EL (cell line): Measurements from ENCODE around the gene KLHL21.
A peak's percentile ranks its signal among the peaks of the same experiment; 100 is the strongest.

Source experiments
- DNase-seq: peaks from one replicate; pipeline ENCODE4 v3.0.0-alpha.2; 2016

KLHL21 gene

DNA sequence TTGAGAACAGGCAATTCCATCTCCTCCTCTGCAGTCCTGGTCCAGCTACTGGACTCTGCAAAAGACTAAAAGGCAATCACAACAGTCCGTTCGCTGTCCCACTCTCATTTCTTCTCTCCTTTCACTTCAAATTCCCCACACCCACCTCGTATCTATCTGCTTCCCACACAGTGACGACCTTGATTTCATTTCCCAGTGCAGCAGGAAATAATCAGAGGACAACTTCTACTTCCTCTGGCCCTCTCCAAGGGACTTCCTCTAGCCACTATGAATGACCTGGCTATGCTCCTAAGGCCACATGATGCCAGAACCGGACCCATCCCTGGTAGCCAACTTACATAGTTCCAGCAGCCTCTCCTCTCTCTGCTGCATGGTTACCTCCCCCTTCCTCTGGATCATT lies 56.3 kb downstream of the KLHL21 start:
- no peak for DNase-seq

DNA sequence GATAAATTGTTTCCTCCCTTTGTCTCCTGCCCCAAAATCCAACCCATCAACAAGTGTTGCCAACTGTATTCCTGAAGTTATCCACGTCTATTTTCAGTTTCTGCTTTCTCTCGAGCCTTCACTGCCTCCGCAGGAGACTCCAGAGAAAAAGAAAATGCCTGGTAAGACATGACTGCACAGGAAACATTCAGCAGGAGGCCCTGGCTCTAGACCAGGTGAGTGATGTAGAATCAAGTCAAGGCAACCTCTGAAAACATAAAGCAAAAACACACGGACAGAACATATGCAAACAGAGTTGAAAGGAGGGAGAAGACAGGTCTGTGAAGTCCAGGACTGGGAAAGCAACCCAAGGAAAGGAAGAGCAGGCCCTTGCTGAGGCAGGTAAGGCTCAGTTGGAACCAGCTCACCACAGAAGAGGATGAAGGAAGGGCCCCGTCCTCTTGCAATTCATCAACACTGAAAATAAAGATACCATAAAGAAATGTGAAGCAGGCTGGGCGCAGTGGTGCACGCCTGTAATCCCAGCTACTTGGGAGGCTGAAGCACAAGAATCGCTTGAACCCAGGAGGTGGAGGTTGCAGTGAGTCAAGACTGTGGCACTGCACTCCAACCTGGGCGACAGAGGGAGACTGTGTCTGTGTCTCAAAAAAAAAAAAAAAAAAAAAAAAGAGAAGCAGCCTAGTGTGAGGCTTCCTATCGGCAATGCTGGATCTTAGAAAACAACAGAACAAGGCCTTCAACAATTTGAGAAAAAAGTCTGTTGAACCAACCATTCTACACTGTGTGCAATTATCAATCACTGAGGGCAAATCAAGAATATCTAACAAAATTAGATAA lies 57.2 kb downstream of the KLHL21 start:
- DNase-seq, result no peak

DNA sequence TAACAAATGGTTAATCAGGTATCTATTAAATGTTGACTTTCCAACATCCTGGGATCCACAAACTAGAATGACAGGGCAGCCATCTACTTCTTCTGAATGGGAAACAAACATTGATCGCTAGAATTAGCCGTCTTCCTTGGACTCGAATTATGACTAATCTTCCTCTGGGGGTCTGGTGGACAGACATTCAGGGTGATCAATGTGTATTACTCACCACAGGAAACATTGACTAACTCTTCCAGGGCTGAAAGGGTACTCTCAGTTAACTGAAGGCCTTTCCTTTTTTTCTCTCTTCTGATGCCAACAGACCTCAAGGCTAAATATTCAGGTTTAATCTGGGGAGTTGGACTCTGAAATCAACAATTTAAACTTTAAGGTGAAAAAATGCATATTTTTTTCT lies 57.8 kb downstream of the KLHL21 start:
- peak; percentile 71 for DNase-seq
